GM12878 (cell line): ENCODE measurements around the gene IRGC. TPM values are rescaled to one million over a fixed set of nuclear protein-coding genes. Genes with fewer than 3 reads are reported as not detected.

Experiments used
- BMI1 ChIP-seq: fragments of 450-650 bp; IDR thresholded peaks from 2 replicates; pipeline ENCODE4 v1.6.1; 2016; ENCODE audit warnings: mild to moderate bottlenecking, moderate library complexity, borderline replicate concordance
- CEBPB ChIP-seq, 2 experiments: fragments of 150-350 bp in 1 of 2; IDR thresholded peaks; 2 replicates each; pipeline ENCODE4 v1.6.1; 2012 to 2014; ENCODE audit warnings: low read depth in 2 of 2, low read length in 2 of 2, borderline replicate concordance in 1 of 2, inconsistent platforms in 1 of 2
- CREM ChIP-seq: IDR thresholded peaks from 2 replicates; pipeline ENCODE4 v1.6.1; 2014; ENCODE audit warnings: antibody characterized with exemption, low read depth
- E4F1 ChIP-seq: fragments of 450-650 bp; IDR thresholded peaks from 2 replicates; pipeline ENCODE4 v1.6.1; 2018; ENCODE audit warnings: borderline replicate concordance, mild to moderate bottlenecking; ENCODE audit not compliant: partially characterized antibody
- EED ChIP-seq: sonication (generic); IDR thresholded peaks from 2 replicates; pipeline ENCODE4 v1.6.1; 2016; ENCODE audit warnings: antibody characterized with exemption, low read depth
- IRF4 ChIP-seq: IDR thresholded peaks from 2 replicates; pipeline ENCODE4 v1.6.1; 2011; ENCODE audit warnings: low read depth, low read length
- NR2C1 ChIP-seq: fragments of 450-650 bp; IDR thresholded peaks from 2 replicates; pipeline ENCODE4 v1.6.1; 2017; ENCODE audit warnings: antibody characterized with exemption, mild to moderate bottlenecking, moderate library complexity
- PML ChIP-seq: IDR thresholded peaks from 2 replicates; pipeline ENCODE4 v1.6.1; 2012; ENCODE audit warnings: low read length, inconsistent platforms
- RCOR1 ChIP-seq: conservative IDR thresholded peaks from 2 replicates; pipeline ENCODE4 v1.6.1; 2012; ENCODE audit warnings: low read depth, low read length, improper control_type of control experiment
- RELB ChIP-seq: fragments of 450-650 bp; IDR thresholded peaks from 2 replicates; pipeline ENCODE4 v1.6.1; 2017; ENCODE audit warnings: low read depth, mild to moderate bottlenecking, moderate library complexity
- SUPT20H ChIP-seq: IDR thresholded peaks from 2 replicates; pipeline ENCODE4 v1.6.1; 2011; ENCODE audit warnings: low read depth, mild to moderate bottlenecking, low read length, moderate library complexity, borderline replicate concordance; ENCODE audit not compliant: control insufficient read depth
- ZZZ3 ChIP-seq: IDR thresholded peaks from 2 replicates; pipeline ENCODE4 v1.6.1; 2011; ENCODE audit warnings: low read depth; ENCODE audit not compliant: control insufficient read depth, insufficient read length
- polyA plus RNA-seq, 11 experiments: library from polyadenylated mRNA; depleted of rRNA in 4 of 11; unstranded in 6 of 11; stranded (reverse) in 5 of 11; fragments of >200 nt; fragmentation: Nextera tagmentation in 4 of 11; fragmentation: Illumina TruSeq in 1 of 11; extraction: Ambion mirVana in 4 of 11; extraction: Trizol in 1 of 11; gene quantifications; 1 replicate in 1 of 11; 2 replicates in 10 of 11; pipeline versions ENCODE4 v1.2.1 to v1.2.3, GENCODE V29; 2011 to 2016; ENCODE audit warnings: inconsistent platforms in 2 of 11, missing spikeins in 2 of 11, low read depth in 1 of 11
- total RNA-seq, 4 experiments: library from RNA; depleted of rRNA in 3 of 4; stranded (reverse); fragments of >200 nt in 3 of 4; fragmentation: Illumina TruSeq in 1 of 4; extraction: Trizol in 1 of 4; gene quantifications; 2 replicates each; pipeline versions ENCODE4 v1.2.1 to v1.2.3, GENCODE V29; 2013 to 2021
- TF ChIP-seq, protein P1 (sequence below): IDR thresholded peaks from 2 replicates; pipeline ENCODE4 v1.6.1; 2011; ENCODE audit warnings: low read depth, mild to moderate bottlenecking, low read length, moderate library complexity, borderline replicate concordance; ENCODE audit errors: extremely low read depth
- TF ChIP-seq, protein P2 (sequence below): fragments of 450-650 bp; formaldehyde crosslinking; IDR thresholded peaks from 2 replicates; pipeline ENCODE4 v1.4.0; 2020; ENCODE audit warnings: mild to moderate bottlenecking, moderate library complexity
- TF ChIP-seq, protein P3 (sequence below): fragments of 450-650 bp; IDR thresholded peaks from 2 replicates; pipeline ENCODE4 v1.6.1; 2017; ENCODE audit warnings: mild to moderate bottlenecking, low read depth, inconsistent platforms; ENCODE audit not compliant: poor library complexity, severe bottlenecking

Gene IRGC
- total and polyA plus RNA-seq, 10 of the 15 experiments (the other 5 are each of a cell fraction or from before 2014, with no cell fraction given) = 0.04 TPM; not detected in 9

DNA sequence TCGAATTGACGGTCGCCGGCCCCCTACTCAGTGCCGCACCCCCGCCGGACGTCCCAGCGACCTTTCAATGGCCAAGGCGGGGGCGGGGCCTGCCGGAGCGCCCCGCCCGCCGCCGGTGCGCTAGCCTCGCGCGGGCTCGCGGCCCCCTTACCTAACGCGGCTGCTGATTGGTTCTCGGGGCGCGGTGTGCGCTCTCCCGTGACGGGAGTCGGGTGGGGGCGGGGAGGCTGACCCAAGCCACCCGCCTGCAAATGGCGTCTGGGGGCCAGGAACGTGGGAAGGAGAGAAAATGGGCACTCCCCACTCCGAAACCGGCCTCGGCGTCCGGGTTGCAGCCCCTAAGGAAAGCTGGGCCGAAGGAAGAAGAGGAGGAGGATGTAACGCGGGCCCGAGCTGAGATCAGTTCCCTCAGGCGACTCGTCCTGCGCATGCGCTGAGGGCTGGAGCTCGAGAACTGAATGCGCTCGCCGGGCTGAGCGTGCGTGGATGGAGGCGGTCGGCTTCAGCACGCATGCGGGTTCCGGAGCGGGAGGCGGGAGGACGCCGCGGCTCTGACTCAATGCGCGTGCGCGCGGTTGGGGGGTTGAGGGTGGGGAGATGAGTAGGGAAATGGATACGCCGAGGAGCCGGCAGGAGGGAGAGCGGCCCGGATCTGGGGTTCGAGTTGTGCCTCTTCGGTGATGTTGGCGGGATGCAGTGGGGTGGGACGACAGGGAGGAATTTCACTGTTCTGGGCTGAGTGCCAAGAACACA lies 38.8 kb downstream of the IRGC start, which contains the start of gene SMG9 (continued):
- no peak for TF ChIP-seq E4F1
- TF ChIP-seq, protein P1, sequence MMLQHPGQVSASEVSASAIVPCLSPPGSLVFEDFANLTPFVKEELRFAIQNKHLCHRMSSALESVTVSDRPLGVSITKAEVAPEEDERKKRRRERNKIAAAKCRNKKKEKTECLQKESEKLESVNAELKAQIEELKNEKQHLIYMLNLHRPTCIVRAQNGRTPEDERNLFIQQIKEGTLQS = no peak
- no peak; the same call in 1 of the 2 replicates for TF ChIP-seq EED
- no peak; the same call in 1 of the 2 replicates for TF ChIP-seq RCOR1
- no peak; the same call in 1 of the 2 replicates for TF ChIP-seq BMI1
- TF ChIP-seq, protein P2, sequence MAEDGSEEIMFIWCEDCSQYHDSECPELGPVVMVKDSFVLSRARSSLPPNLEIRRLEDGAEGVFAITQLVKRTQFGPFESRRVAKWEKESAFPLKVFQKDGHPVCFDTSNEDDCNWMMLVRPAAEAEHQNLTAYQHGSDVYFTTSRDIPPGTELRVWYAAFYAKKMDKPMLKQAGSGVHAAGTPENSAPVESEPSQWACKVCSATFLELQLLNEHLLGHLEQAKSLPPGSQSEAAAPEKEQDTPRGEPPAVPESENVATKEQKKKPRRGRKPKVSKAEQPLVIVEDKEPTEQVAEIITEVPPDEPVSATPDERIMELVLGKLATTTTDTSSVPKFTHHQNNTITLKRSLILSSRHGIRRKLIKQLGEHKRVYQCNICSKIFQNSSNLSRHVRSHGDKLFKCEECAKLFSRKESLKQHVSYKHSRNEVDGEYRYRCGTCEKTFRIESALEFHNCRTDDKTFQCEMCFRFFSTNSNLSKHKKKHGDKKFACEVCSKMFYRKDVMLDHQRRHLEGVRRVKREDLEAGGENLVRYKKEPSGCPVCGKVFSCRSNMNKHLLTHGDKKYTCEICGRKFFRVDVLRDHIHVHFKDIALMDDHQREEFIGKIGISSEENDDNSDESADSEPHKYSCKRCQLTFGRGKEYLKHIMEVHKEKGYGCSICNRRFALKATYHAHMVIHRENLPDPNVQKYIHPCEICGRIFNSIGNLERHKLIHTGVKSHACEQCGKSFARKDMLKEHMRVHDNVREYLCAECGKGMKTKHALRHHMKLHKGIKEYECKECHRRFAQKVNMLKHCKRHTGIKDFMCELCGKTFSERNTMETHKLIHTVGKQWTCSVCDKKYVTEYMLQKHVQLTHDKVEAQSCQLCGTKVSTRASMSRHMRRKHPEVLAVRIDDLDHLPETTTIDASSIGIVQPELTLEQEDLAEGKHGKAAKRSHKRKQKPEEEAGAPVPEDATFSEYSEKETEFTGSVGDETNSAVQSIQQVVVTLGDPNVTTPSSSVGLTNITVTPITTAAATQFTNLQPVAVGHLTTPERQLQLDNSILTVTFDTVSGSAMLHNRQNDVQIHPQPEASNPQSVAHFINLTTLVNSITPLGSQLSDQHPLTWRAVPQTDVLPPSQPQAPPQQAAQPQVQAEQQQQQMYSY (CRISPR knock-in tag) = no peak
- no peak for TF ChIP-seq RELB
- TF ChIP-seq NR2C1 = peak; percentile 55; the same call in 1 of the 2 replicates
- no peak for TF ChIP-seq SUPT20H
- TF ChIP-seq ZZZ3 = no peak
- no peak for TF ChIP-seq IRF4
- no peak for TF ChIP-seq CEBPB (IDR thresholded peaks at IDR 0.05; ENCODE audit: borderline replicate concordance in 1 of 2, low read depth in 2 of 2, low read length in 2 of 2)
- TF ChIP-seq PML = peak; percentile 66; the same call in 1 of the 2 replicates
- TF ChIP-seq, protein P3, sequence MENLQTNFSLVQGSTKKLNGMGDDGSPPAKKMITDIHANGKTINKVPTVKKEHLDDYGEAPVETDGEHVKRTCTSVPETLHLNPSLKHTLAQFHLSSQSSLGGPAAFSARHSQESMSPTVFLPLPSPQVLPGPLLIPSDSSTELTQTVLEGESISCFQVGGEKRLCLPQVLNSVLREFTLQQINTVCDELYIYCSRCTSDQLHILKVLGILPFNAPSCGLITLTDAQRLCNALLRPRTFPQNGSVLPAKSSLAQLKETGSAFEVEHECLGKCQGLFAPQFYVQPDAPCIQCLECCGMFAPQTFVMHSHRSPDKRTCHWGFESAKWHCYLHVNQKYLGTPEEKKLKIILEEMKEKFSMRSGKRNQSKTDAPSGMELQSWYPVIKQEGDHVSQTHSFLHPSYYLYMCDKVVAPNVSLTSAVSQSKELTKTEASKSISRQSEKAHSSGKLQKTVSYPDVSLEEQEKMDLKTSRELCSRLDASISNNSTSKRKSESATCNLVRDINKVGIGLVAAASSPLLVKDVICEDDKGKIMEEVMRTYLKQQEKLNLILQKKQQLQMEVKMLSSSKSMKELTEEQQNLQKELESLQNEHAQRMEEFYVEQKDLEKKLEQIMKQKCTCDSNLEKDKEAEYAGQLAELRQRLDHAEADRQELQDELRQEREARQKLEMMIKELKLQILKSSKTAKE = no peak
- peak; percentile 58 for TF ChIP-seq CREM
